ENCODE results near the gene SEPTIN5. TPM values are rescaled to one million over a fixed set of nuclear protein-coding genes. Genes with fewer than 3 reads are reported as not detected.
A peak's percentile ranks its signal among the peaks of the same experiment; 100 is the strongest.

SEPTIN5 gene
- total RNA-seq, 2 donors from 2014 or later, result 47.7 to 147 TPM

GRCh38 chr22:19759427-19760057 lies 45.2 kb downstream of the SEPTIN5 start:
- no peaks in the 10 kb centered on the region for H3K9me3 ChIP-seq
- no peaks in the 10 kb centered on the region for H3K36me3 ChIP-seq
- ATAC-seq (ENCODE audit: insufficient number of reproducible peaks, low FRiP score, low read depth) (no peak), DNase-seq (ENCODE audit: low spot score) (no peak)
- H3K27me3 ChIP-seq (replicated peaks; ENCODE audit: insufficient read depth), result peaks cover 9% of the 10 kb centered on the region
- H3K27ac ChIP-seq, result no peak overlapping the region
- peak overlapping the region; percentile 62 for H3K4me3 ChIP-seq
- TF ChIP-seq CTCF (IDR thresholded peaks at IDR 0.05), result no peak
- peaks cover 9 to 27% of the 10 kb centered on the region in 2 donors for H3K4me1 ChIP-seq (ENCODE audit: control insufficient read depth in 1 of 2, low read depth in 2 of 2)

DNA sequence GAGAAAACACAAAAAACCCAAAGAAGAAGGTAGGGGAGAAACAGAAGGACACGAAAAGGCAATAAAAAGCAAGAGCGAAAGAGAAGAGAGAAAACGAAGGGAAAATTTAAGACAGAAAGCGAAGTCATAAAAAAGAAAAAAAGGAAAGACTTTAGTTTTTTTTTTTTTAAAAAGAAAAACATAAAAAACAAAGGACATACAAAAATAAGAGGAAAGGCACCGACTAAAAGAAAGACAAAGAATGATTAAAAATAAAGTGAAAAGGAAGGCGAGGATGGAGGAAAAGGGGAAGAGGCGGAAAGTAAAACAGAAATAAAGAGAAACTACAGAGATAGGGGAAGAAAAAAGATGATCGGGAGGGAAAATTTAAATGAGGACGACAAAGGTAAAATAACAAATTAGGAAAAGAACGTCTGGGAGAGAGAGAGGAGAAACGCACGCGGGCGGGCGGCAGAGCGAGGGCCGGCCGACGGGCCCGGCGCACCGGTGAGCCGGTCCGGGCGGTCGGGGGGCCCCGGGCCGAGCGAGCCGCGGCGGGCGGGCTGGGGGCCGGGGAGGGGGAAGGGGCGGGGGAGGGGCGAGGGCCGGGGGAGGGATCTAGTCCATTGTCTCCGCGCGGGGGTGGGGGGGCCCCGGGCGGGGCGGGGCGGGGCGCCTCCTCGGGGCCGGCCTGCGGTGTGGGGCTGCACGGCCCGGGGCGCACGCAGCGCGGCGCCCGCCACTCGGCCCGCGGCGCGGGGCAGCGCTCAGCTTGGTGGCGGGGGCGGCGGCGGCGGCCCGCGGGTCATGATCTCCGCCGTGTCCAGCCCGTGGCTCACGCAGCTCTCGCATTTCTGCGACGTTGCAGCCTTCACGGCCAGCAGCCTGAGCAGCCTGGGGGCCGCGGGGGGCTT lies 46.0 kb downstream of the SEPTIN5 start, which contains the start of gene TBX1:
Gene TBX1 (plus strand): TSS at position 721 of the 893 bp plus-strand sequence. CDS start 66 bp downstream, at position 787.
- no peaks in the 10 kb centered on the region for H3K36me3 ChIP-seq
- peaks cover 6 to 19% of the 10 kb centered on the region in 2 donors for H3K4me1 ChIP-seq (ENCODE audit: control insufficient read depth in 1 of 2, low read depth in 2 of 2)
- ATAC-seq (ENCODE audit: insufficient number of reproducible peaks, low FRiP score, low read depth) (no peak), DNase-seq (ENCODE audit: low spot score) (no peak)
- TF ChIP-seq CTCF (IDR thresholded peaks at IDR 0.05), result no peak
- H3K4me3 ChIP-seq, result peak within 1 kb of the TSS; percentile 69
- H3K9me3 ChIP-seq, result no peaks in the 10 kb centered on the region
- peak within 1 kb of the TSS; percentile 5 to 50 for H3K27ac ChIP-seq
- peaks cover 7% of the 10 kb centered on the region for H3K27me3 ChIP-seq (replicated peaks; ENCODE audit: insufficient read depth)

DNA sequence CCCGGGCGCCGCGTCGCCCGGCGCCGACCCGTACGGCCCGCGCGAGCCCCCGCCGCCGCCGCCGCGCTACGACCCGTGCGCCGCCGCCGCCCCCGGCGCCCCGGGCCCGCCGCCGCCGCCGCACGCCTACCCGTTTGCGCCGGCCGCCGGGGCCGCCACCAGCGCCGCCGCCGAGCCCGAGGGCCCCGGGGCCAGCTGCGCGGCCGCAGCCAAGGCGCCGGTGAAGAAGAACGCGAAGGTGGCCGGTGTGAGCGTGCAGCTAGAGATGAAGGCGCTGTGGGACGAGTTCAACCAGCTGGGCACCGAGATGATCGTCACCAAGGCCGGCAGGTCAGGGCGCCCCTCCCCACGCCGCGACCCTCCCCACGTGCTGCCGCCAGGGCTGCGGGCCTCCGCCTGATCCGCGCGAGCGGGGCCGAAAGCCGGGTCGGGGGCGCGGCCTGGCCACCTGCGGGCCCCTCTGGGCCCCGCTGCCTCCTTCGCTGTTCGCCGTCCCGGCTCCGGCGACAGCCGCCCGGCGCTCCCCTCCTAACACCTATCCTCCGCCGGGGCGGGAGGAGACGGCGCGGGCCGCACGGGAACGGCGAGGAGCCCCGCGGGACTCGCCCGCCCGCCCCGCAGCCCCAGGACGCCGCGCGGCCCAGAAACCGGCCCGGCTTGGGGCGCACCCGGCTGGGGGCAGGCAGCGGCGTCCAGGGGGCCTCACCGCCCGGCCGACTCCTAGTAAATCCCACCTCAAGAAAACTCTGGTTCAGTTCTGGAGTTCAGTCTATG lies 46.8 kb downstream of the SEPTIN5 start:
- Histone ChIP-seq H3K4me1 (ENCODE audit: control insufficient read depth in 1 of 2, low read depth in 2 of 2) (peaks cover 6 to 13% of the 10 kb centered on the region in 2 donors), H3K27me3 (replicated peaks; ENCODE audit: insufficient read depth) (peaks cover 7% of the 10 kb centered on the region), H3K9me3 (no peaks in the 10 kb centered on the region), H3K27ac (peak overlapping the region; percentile 5 to 50), H3K4me3 (peak overlapping the region; percentile 69), H3K36me3 (no peaks in the 10 kb centered on the region)
- no peak for TF ChIP-seq CTCF (IDR thresholded peaks at IDR 0.05)
- ATAC-seq (ENCODE audit: insufficient number of reproducible peaks, low FRiP score, low read depth), result no peak
- DNase-seq (ENCODE audit: low spot score), result no peak

DNA sequence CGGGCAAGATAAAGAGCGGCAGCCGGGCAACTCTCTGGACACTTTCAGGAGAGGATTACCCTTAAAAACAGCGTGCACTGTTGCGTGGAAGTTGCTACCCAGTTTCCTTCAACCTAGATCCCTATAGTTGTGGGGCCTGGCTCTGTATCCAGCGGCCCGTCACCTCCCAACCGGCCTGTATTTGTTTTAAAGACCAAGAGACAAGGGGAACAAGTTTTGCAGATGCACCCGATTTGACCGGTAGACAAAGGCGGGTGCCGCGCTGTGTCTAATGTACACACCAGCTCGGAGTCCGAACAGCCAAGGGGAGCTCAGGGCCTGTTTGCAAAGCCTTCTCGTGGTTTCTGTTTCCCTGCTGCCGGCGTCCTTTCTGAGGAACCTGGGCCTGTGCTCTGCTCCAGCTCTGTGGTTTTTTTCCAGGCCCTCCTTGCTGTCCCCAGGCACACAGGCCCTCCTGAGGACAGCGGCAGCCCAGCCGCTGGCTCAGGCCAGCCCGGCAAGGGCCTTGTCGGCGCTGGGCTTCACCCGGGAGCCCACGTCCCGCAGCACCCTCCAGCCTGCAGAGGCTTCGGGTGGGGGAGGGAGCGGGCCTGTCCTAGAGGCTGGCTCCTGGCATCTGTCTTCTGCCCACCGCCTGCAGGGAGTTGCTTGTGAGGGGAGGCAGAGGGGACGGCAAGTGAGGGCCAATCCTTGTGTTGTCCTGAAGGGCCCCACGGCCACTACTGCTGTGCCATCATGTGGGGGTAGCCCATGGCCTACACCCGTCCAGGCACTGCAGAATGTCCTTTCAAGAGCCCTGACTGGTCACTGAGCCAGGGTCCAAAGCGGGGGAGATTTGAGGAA lies 47.6 kb downstream of the SEPTIN5 start:
- ATAC-seq (ENCODE audit: insufficient number of reproducible peaks, low FRiP score, low read depth) (no peak), DNase-seq (ENCODE audit: low spot score) (no peak)
- Histone ChIP-seq H3K4me1 (ENCODE audit: control insufficient read depth in 1 of 2, low read depth in 2 of 2) (peaks cover 3 to 4% of the 10 kb centered on the region in 2 donors), H3K9me3 (no peaks in the 10 kb centered on the region), H3K36me3 (no peaks in the 10 kb centered on the region), H3K4me3 (peak overlapping the region; percentile 69), H3K27ac (peak overlapping the region; percentile 1 to 5), H3K27me3 (replicated peaks; ENCODE audit: insufficient read depth) (peaks cover 7% of the 10 kb centered on the region)
- no peak for TF ChIP-seq CTCF (IDR thresholded peaks at IDR 0.05)

Data from thoracic aorta (tissue), 2 donors.